ENCODE data around the gene PPM1D.

Gene PPM1D

GRCh38 chr17:60615108-60615507 is 15.1 kb downstream of the PPM1D start:
- H3K27ac ChIP-seq = no peak overlapping the region
- no peak for TF ChIP-seq CTCF (conservative IDR thresholded peaks at IDR 0.05)

- no peak for TF ChIP-seq CTCF (conservative IDR thresholded peaks at IDR 0.05)
- H3K27ac ChIP-seq = no peak overlapping the region
Observed at GRCh38 chr17:60615840-60616239, 15.8 kb downstream of the PPM1D start.

- no peak for TF ChIP-seq CTCF (conservative IDR thresholded peaks at IDR 0.05)
Observed at GRCh38 chr17:60618080-60618479, 18.1 kb downstream of the PPM1D start.

GRCh38 chr17:60618854-60619526 is 19.0 kb downstream of the PPM1D start:
- no peak for TF ChIP-seq CTCF (conservative IDR thresholded peaks at IDR 0.05)
- no peak overlapping the region for H3K27ac ChIP-seq

More at GRCh38 chr17:60618080-60618479, 18.1 kb downstream of the PPM1D start:
- H3K27ac ChIP-seq = no peak overlapping the region

GRCh38 chr17:60622961-60623360 is 23.0 kb downstream of the PPM1D start:
- H3K27ac ChIP-seq = no peak overlapping the region
- no peak for TF ChIP-seq CTCF (conservative IDR thresholded peaks at IDR 0.05)

GRCh38 chr17:60623415-60623814 is 23.4 kb downstream of the PPM1D start:
- H3K27ac ChIP-seq = no peak overlapping the region
- TF ChIP-seq CTCF (conservative IDR thresholded peaks at IDR 0.05) = no peak

GRCh38 chr17:60627124-60627523 is 27.1 kb downstream of the PPM1D start:
- H3K27ac ChIP-seq = no peak overlapping the region
- TF ChIP-seq CTCF (conservative IDR thresholded peaks at IDR 0.05) = no peak
